HUES64 (cell line): Measurements from ENCODE around the gene NR5A1.

ENCODE experiments used
- H3K27ac ChIP-seq: 2 replicates; pipeline ENCODE4 v1.7.0; 2013; ENCODE audit warnings: low read depth, low read length, inconsistent platforms
- H3K27me3 ChIP-seq: 2 replicates; pipeline ENCODE4 v1.6.1; 2013; ENCODE audit warnings: mild to moderate bottlenecking, low read length; ENCODE audit not compliant: insufficient read depth
- H3K36me3 ChIP-seq: 2 replicates; pipeline ENCODE4 v1.6.1; 2013; ENCODE audit warnings: mild to moderate bottlenecking, low read length; ENCODE audit not compliant: insufficient read depth
- H3K4me1 ChIP-seq: 2 replicates; pipeline ENCODE4 v1.6.1; 2013; ENCODE audit warnings: mild to moderate bottlenecking, low read length, moderate library complexity; ENCODE audit not compliant: insufficient read depth
- H3K4me3 ChIP-seq: 2 replicates; pipeline ENCODE4 v1.5.1; 2013; ENCODE audit warnings: mild to moderate bottlenecking, low read length, moderate library complexity
- H3K9ac ChIP-seq: 2 replicates; pipeline ENCODE4 v1.6.1; 2013; ENCODE audit warnings: mild to moderate bottlenecking, low read depth, low read length
- H3K9me3 ChIP-seq: 2 replicates; pipeline ENCODE4 v1.6.1; 2013; ENCODE audit warnings: low read depth, low read length; ENCODE audit not compliant: insufficient read depth
- WGBS: fragments of 150-250, 120-280 bp; methylation state at CpG from one replicate; pipeline ENCODE4 v1.1.7; 2013; ENCODE audit warnings: missing lambda C conversion rate; 5-methylcytosine and 5-hydroxymethylcytosine counted together

NR5A1 gene

GRCh38 chr9:124532897-124533296 lies 25.7 kb upstream of the NR5A1 start:
- no peaks in the 10 kb centered on the region for H3K9me3 ChIP-seq
- 97% methylated on average over 2 of the region's 2 CpGs for WGBS
- H3K27me3 ChIP-seq, result no peaks in the 10 kb centered on the region
- H3K4me3 ChIP-seq, result no peak overlapping the region
- H3K4me1 ChIP-seq, result no peaks in the 10 kb centered on the region
- H3K9ac ChIP-seq, result no peak overlapping the region
- H3K36me3 ChIP-seq, result peaks cover 66% of the 10 kb centered on the region
- H3K27ac ChIP-seq, result no peak overlapping the region

DNA sequence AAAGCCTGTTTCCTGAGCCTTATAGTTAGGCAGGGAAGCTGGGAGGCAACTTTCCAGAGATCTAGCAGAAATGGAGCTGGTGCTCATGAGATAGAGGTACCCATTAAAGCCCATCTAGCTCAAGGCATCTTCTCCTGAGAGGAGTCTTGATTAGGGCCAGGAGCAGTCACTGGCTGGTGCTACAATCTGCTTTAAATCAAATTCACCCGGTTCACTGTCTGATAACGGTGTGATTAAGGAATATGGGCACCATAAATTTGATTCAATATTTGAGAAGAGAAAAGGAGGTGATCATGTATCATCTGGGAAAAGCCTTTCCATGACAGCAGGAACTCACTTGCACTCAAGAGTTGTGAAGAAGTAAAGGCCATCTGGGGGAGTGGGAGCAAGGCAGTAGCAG lies 23.9 kb upstream of the NR5A1 start:
- Histone ChIP-seq H3K36me3 (peaks cover 71% of the 10 kb centered on the region), H3K4me1 (no peaks in the 10 kb centered on the region), H3K27me3 (no peaks in the 10 kb centered on the region), H3K9ac (no peak overlapping the region), H3K9me3 (no peaks in the 10 kb centered on the region), H3K27ac (no peak overlapping the region), H3K4me3 (no peak overlapping the region)
- WGBS, result 94% methylated on average over 2 of the region's 2 CpGs

DNA sequence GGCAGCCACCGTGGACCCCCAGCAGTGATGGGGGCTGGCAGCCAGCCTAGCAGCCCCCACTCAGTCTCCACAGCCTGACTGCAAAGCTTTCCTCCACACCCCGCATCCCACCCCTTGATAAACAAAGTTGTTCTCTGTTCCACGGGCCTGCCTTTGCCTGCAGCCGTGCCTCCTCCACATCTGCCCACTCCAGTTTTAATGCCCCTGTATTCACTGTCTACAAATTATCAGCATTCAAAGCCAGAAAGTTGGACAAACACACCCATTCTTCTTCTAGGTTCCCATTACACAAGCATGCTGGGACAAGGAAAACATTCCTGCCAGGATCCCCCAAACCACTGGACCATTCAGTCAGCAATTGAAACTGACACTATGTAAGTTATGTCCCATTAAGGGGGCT lies 23.0 kb upstream of the NR5A1 start:
- peaks cover 67% of the 10 kb centered on the region for H3K36me3 ChIP-seq
- H3K4me3 ChIP-seq, result no peak overlapping the region

DNA sequence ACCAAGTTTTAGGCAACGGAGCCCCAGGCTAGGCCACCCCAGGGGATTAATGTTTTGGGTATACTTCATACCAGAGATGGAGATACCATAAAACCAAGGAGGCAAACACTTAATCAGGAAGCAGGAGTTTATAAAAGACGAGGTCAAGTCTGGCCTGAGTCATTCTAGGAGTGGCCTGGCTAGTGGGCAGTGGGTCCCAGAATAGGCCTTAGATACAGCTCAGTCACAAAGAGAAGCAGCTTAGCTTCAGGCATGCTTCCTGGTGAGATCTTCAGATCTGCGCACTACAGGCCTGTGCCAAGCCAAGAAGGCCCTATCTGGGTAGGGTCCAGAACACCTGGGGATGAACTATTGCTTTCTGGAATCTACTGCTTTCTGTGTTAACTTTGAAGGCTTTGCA lies 20.6 kb upstream of the NR5A1 start:
- Histone ChIP-seq H3K9ac (no peak overlapping the region), H3K4me1 (no peaks in the 10 kb centered on the region), H3K4me3 (no peak overlapping the region), H3K9me3 (no peaks in the 10 kb centered on the region), H3K27ac (no peak overlapping the region), H3K36me3 (peaks cover 61% of the 10 kb centered on the region), H3K27me3 (no peaks in the 10 kb centered on the region)
- 92% methylated on average over 3 of the region's 3 CpGs for WGBS

More for the DNA sequence above, 23.0 kb upstream of the NR5A1 start:
- no peaks in the 10 kb centered on the region for H3K9me3 ChIP-seq
- no peaks in the 10 kb centered on the region for H3K27me3 ChIP-seq
- H3K9ac ChIP-seq, result no peak overlapping the region
- WGBS, result 93% methylated on average over 4 of the region's 4 CpGs
- H3K4me1 ChIP-seq, result no peaks in the 10 kb centered on the region
- no peak overlapping the region for H3K27ac ChIP-seq

DNA sequence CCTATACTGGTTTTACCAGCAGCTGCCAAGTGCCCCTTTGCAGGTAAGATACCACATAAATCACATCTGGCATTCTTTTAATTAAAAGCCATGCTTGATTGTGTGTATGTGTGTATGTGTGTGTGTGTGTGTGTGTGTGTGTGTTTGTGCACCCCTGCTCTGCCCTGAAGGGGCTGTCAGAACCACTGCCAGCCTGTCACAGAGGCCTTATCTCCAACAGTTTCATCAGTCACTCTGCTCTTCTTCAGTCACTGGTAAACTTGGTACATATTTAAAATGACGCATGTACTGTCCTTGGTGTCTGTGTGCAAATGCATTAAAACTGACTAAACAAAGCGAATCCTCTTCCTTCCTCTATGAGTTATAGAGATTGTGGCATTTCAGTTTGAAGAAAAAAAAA lies 19.0 kb upstream of the NR5A1 start:
- Histone ChIP-seq H3K27ac (no peak overlapping the region), H3K27me3 (no peaks in the 10 kb centered on the region), H3K36me3 (peaks cover 64% of the 10 kb centered on the region), H3K9me3 (no peaks in the 10 kb centered on the region), H3K9ac (no peak overlapping the region), H3K4me1 (no peaks in the 10 kb centered on the region), H3K4me3 (no peak overlapping the region)
- WGBS, result 100% methylated on average over 2 of the region's 2 CpGs

DNA sequence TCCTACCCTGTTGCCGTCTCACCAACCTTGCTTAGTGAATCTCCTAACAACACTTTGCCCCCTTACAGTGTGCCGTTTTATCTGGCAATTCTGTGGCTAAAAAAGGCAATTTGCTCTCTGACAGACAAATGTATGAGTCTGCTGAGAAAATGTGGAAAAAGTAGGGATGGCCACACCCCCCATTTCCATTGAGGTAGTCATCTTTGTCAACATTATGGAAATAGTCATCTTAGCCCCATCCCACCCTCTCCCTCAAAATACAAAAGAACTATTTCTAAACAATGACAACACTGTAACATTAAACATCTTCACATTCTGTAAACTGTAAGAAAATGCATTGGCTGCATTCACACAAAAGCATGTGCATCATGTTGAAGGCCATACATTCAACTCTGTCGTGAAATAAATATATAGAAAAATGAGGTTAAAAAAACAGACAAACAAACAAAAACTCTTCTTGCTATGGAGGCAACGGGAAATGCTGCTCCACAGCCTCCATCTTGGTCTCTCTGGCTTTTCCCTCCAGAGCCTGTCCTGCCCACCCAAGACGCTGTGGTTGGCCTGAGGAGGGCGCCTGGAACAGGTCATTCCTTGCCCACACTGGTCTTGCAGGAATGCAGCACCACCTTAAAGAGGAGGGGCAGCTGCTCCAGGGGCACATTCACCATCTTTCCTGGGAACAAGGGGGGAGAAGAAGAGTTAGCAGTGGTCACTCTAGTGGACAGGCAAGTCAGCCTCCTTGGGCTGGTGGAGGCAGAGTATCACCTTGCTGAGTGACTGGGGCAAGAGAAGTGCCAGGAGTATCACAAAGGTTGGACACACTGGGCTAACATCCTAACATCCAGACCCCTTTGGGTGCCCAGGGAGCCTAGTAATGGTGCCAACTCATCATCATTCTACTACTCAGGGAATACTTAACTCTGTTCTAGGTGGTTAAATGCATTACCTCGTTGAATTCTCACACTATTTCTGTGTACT lies 15.2 kb upstream of the NR5A1 start:
- no peak overlapping the region for H3K9ac ChIP-seq
- no peak overlapping the region for H3K27ac ChIP-seq
- WGBS, result 71% methylated on average over 6 of the region's 7 CpGs
- H3K4me3 ChIP-seq, result no peak overlapping the region
- H3K9me3 ChIP-seq, result no peaks in the 10 kb centered on the region
- H3K36me3 ChIP-seq, result peaks cover 63% of the 10 kb centered on the region
- H3K27me3 ChIP-seq, result no peaks in the 10 kb centered on the region
- no peaks in the 10 kb centered on the region for H3K4me1 ChIP-seq

DNA sequence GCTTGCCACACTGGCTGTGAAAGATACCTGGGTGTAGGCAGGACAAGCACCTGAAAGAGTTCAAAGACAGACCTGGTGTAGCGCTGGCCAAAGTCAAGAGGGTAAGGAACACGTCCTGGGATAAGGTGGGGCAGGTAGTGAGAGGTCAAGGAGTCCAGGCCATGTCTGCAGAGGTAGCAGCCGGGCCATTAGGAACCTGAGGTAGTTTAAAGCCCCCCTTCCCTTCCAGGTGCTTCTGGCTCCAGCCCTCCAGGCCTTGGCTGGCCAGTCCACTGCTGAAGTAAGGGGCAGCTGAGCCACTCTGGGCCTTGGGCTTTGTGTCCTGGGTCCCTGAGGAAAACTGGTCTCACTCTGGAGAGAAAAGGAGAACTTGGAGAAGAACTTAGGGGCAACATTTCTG lies 13.9 kb upstream of the NR5A1 start:
- no peaks in the 10 kb centered on the region for H3K27me3 ChIP-seq

GRCh38 chr9:124520206-124520596 lies 13.0 kb upstream of the NR5A1 start:
- H3K9ac ChIP-seq, result no peak overlapping the region
- H3K36me3 ChIP-seq, result peaks cover 45% of the 10 kb centered on the region
- no peak overlapping the region for H3K27ac ChIP-seq
- H3K4me1 ChIP-seq, result no peaks in the 10 kb centered on the region
- 96% methylated on average over 7 of the region's 7 CpGs for WGBS
- H3K4me3 ChIP-seq, result no peak overlapping the region
- H3K27me3 ChIP-seq, result no peaks in the 10 kb centered on the region
- H3K9me3 ChIP-seq, result no peaks in the 10 kb centered on the region

More for the DNA sequence above, 13.9 kb upstream of the NR5A1 start:
- Histone ChIP-seq H3K27ac (no peak overlapping the region), H3K9ac (no peak overlapping the region), H3K4me3 (no peak overlapping the region), H3K9me3 (no peaks in the 10 kb centered on the region), H3K36me3 (peaks cover 50% of the 10 kb centered on the region), H3K4me1 (no peaks in the 10 kb centered on the region)
- 96% methylated on average over 3 of the region's 3 CpGs for WGBS

DNA sequence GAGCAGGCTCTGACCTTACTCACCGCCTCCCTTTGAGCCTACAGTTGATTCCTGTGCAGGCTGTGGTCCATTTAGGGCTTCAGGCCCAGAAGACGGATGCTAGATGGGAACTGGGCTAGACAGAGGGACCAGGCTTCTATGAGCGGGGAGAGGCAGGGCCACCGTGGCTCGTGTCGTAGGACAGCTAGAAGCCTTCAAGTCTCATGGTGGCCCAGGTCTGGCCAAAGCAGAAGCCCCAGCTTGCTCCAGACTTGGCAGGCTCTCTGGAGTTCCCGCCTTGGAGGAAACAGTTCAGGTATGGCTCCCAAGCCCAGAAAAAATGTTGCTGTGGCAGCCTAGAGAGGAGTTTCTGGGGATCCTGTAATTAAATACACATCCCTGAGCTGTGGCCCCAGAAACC lies 10.9 kb upstream of the NR5A1 start:
- H3K27ac ChIP-seq, result no peak overlapping the region
- no peak overlapping the region for H3K4me3 ChIP-seq
- no peaks in the 10 kb centered on the region; the same call in 1 of the 2 replicates for H3K4me1 ChIP-seq
- no peaks in the 10 kb centered on the region for H3K27me3 ChIP-seq
- 92% methylated on average over 7 of the region's 7 CpGs for WGBS
- H3K36me3 ChIP-seq, result peaks cover 33% of the 10 kb centered on the region
- H3K9me3 ChIP-seq, result no peaks in the 10 kb centered on the region
- no peak overlapping the region for H3K9ac ChIP-seq

GRCh38 chr9:124517600-124517999 lies 10.4 kb upstream of the NR5A1 start:
- Histone ChIP-seq H3K4me1 (no peaks in the 10 kb centered on the region; the same call in 1 of the 2 replicates), H3K27me3 (no peaks in the 10 kb centered on the region), H3K9ac (no peak overlapping the region), H3K27ac (no peak overlapping the region), H3K9me3 (no peaks in the 10 kb centered on the region), H3K4me3 (no peak overlapping the region), H3K36me3 (peaks cover 33% of the 10 kb centered on the region)
- WGBS, result 90% methylated on average over 3 of the region's 5 CpGs

DNA sequence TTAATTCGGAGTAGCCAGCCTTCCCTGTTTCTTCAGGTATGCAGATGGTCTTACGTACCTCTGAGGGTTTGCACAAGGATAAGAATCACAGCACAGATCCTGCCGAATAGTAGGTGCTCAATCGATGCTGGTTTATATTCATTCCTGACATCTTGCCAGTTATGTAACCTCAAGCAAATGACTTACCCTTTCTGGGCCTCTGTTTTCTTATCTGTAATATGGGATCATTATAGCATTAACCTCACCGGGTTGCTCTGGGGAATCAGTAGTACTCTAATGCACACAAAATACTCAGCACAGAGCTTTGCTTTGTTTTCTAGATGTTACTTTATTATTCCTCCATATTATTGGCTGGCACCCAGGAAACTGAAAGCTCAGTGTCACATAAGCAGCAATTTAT lies 7.7 kb upstream of the NR5A1 start:
- Histone ChIP-seq H3K36me3 (peaks cover 8% of the 10 kb centered on the region), H3K9me3 (no peaks in the 10 kb centered on the region), H3K4me3 (no peak overlapping the region), H3K27me3 (no peaks in the 10 kb centered on the region), H3K27ac (no peak overlapping the region), H3K4me1 (no peaks in the 10 kb centered on the region; the same call in 1 of the 2 replicates), H3K9ac (no peak overlapping the region)
- WGBS, result 92% methylated on average over 5 of the region's 5 CpGs
